Measurements from ENCODE around the gene LSM14A.

LSM14A gene

DNA sequence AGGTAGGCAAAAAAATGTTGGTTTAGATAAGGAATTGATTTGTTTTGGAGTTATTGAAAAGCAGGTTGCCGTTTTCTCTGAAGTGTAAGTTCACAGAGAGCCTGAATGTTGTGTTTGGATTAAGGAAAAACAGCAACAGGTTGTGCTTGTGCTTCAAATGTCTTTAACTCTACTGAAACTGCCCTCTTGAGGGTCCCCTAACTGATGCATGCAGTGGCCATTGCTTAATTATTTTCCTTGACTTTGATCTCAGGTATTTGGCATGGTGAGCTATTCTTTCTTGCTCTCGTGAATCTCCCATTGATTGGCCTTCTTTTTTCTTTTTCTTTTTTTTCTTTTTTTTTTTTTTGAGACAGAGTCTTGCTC is 85.2 kb downstream of the LSM14A start:
- Histone ChIP-seq H2AFZ (ENCODE audit: low read depth) (no peak overlapping the region), H3K4me2 (no peak overlapping the region), H3K4me1 (ENCODE audit: low read depth, poor library complexity, severe bottlenecking) (peaks cover 4% of the 10 kb centered on the region), H3K27ac (no peak overlapping the region), H4K20me1 (ENCODE audit: insufficient read depth) (no peaks in the 10 kb centered on the region), H3K79me2 (ENCODE audit: insufficient read depth, low read depth) (no peaks in the 10 kb centered on the region), H3K27me3 (ENCODE audit: insufficient read depth, low read depth) (no peaks in the 10 kb centered on the region), H3K4me3 (IDR thresholded peaks at IDR 0.05; ENCODE audit: insufficient read depth, low read depth, low read length) (no peak overlapping the region), H3K36me3 (ENCODE audit: insufficient read depth) (no peaks in the 10 kb centered on the region), H3K9ac (no peak overlapping the region)
- TF ChIP-seq, protein P1, sequence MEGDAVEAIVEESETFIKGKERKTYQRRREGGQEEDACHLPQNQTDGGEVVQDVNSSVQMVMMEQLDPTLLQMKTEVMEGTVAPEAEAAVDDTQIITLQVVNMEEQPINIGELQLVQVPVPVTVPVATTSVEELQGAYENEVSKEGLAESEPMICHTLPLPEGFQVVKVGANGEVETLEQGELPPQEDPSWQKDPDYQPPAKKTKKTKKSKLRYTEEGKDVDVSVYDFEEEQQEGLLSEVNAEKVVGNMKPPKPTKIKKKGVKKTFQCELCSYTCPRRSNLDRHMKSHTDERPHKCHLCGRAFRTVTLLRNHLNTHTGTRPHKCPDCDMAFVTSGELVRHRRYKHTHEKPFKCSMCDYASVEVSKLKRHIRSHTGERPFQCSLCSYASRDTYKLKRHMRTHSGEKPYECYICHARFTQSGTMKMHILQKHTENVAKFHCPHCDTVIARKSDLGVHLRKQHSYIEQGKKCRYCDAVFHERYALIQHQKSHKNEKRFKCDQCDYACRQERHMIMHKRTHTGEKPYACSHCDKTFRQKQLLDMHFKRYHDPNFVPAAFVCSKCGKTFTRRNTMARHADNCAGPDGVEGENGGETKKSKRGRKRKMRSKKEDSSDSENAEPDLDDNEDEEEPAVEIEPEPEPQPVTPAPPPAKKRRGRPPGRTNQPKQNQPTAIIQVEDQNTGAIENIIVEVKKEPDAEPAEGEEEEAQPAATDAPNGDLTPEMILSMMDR (conservative IDR thresholded peaks at IDR 0.05; ENCODE audit: low read depth, low read length), result no peak

DNA sequence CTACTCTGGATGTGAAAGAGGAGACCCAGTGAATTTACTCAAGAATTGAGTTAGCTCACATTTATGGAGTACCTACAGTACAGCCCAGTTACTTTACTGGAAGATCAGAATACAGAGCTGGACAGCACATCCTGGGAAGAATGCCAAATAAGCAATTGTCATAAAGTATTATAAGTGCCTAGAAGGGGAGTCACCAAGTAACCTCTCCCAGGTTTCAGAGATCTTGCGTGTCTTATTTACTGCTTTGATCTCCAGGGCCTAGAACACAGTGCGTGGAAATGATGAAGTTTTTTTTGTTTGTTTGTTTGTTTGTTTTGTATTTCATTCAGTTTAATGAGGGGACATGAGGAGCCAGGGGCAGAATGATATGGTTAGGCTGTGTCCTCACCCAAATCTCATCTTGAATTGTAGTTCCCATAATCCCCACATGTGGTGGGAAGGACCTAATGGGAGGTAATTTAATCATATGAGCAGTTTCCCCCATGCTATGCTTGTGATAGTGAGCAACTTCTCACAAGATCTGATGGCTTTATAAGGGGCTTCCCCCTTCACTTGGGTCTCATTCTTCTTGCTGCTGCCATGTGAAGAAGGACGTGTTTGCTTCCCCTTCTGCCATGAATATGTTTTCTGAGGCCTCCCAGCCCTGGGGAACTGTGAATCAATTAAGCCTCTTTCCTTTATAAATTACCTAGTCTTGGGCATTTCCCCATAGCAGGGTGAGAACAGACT is 87.2 kb downstream of the LSM14A start:
- Histone ChIP-seq H3K4me3 (IDR thresholded peaks at IDR 0.05; ENCODE audit: insufficient read depth, low read depth, low read length) (no peak overlapping the region), H4K20me1 (ENCODE audit: insufficient read depth) (no peaks in the 10 kb centered on the region), H3K27me3 (ENCODE audit: insufficient read depth, low read depth) (no peaks in the 10 kb centered on the region), H3K27ac (no peak overlapping the region), H2AFZ (ENCODE audit: low read depth) (no peak overlapping the region), H3K4me1 (ENCODE audit: low read depth, poor library complexity, severe bottlenecking) (peaks cover 4% of the 10 kb centered on the region), H3K36me3 (ENCODE audit: insufficient read depth) (no peaks in the 10 kb centered on the region), H3K79me2 (ENCODE audit: insufficient read depth, low read depth) (no peaks in the 10 kb centered on the region), H3K4me2 (no peak overlapping the region), H3K9ac (no peak overlapping the region)
- TF ChIP-seq, protein P1 (conservative IDR thresholded peaks at IDR 0.05; ENCODE audit: low read depth, low read length), result no peak

DNA sequence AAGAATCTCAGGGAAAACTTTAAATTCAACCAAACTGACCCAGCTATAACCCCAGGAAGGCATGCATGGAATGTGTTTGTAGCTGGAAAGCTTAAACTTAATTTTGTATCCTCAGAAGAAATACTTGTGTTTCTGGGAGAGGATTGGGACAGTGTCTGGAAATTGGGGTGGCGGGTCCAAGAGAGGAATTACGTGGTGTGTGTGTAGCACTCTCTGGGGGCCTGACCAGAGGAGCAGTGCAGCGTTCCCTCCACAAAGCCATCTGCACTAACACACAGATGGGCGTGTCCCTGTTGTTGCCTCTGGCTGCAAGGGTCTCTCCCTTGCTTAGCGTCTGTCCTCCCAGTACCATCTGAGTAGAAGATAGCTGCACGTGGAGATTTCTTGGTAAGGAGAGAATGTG is 88.5 kb downstream of the LSM14A start:
- Histone ChIP-seq H3K27me3 (ENCODE audit: insufficient read depth, low read depth) (no peaks in the 10 kb centered on the region), H3K27ac (no peak overlapping the region), H3K4me2 (no peak overlapping the region), H3K36me3 (ENCODE audit: insufficient read depth) (no peaks in the 10 kb centered on the region), H3K79me2 (ENCODE audit: insufficient read depth, low read depth) (no peaks in the 10 kb centered on the region), H2AFZ (ENCODE audit: low read depth) (no peak overlapping the region), H3K9ac (no peak overlapping the region), H4K20me1 (ENCODE audit: insufficient read depth) (no peaks in the 10 kb centered on the region), H3K4me3 (IDR thresholded peaks at IDR 0.05; ENCODE audit: insufficient read depth, low read depth, low read length) (no peak overlapping the region), H3K4me1 (ENCODE audit: low read depth, poor library complexity, severe bottlenecking) (no peaks in the 10 kb centered on the region)
- TF ChIP-seq, protein P1 (conservative IDR thresholded peaks at IDR 0.05; ENCODE audit: low read depth, low read length), result no peak

DNA sequence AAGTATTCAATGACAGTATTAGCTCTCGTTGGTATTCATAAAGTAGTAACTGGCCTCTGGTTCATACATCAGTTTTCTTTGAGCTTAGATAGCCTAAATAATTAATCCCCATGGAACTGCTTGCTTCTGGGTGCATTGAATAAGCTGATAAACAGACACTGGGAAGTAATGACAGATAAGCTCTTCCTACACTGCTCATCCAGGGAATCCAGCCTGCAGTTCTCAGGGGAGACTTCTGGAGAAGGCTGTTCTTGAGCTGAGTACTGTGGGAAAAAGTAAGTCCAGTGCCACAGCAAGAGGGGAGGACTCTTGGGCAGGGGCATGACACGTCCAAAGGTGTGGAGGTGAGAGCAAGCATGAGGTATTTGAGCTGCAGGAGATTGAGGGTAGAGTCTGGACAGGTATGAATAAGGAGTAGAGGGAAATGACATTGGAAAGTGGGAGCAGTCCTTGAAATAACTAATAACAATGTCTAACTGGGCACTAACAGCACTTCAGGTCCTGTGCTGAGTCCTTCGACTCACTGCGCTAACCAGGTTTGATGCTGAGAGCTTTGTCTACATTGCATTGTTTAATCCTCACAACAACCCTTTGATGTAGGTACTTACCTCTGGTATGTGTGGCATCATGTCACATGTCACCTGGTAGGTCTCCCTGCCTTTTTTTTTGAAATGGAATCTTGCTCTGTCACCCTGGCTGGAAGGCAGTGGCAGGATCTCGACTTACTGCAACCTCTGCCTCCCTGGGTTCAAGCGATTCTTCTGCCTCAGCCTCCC is 89.2 kb downstream of the LSM14A start:
- H3K4me2 ChIP-seq, result no peak overlapping the region
- H3K27ac ChIP-seq, result no peak overlapping the region

More for the DNA sequence above, 89.2 kb downstream of the LSM14A start:
- Histone ChIP-seq H3K79me2 (ENCODE audit: insufficient read depth, low read depth) (no peaks in the 10 kb centered on the region), H2AFZ (ENCODE audit: low read depth) (no peak overlapping the region), H3K36me3 (ENCODE audit: insufficient read depth) (no peaks in the 10 kb centered on the region), H3K4me3 (IDR thresholded peaks at IDR 0.05; ENCODE audit: insufficient read depth, low read depth, low read length) (no peak overlapping the region), H4K20me1 (ENCODE audit: insufficient read depth) (no peaks in the 10 kb centered on the region), H3K9ac (no peak overlapping the region), H3K4me1 (ENCODE audit: low read depth, poor library complexity, severe bottlenecking) (no peaks in the 10 kb centered on the region), H3K27me3 (ENCODE audit: insufficient read depth, low read depth) (no peaks in the 10 kb centered on the region)
- TF ChIP-seq, protein P1 (conservative IDR thresholded peaks at IDR 0.05; ENCODE audit: low read depth, low read length), result no peak

Measured in KMS-11 (cell line).